HEK293T (cell line): ENCODE results near the gene MSMB.

Experiments used
- CTCF ChIA-PET: fragments of 350-600 bp; formaldehyde crosslinking; extraction: SDS; loops from one replicate; lab custom pipeline; 2021; ENCODE audit warnings: antibody characterized with exemption, inconsistent platforms; lab: Yijun Ruan, JAX
- POLR2A ChIA-PET: fragments of 350-600 bp; formaldehyde crosslinking; extraction: SDS; loops from one replicate; lab custom pipeline; 2020; ENCODE audit warnings: antibody characterized with exemption, inconsistent platforms; lab: Yijun Ruan, JAX
- DNase-seq: peaks from one replicate; pipeline ENCODE4 v3.0.0; 2012; ENCODE audit warnings: mixed read lengths; ENCODE audit errors: extremely low spot score
- ARNT ChIP-seq: fragments of 450-650 bp; IDR thresholded peaks from 2 replicates; pipeline ENCODE4 v1.6.1; 2017; ENCODE audit warnings: mild to moderate bottlenecking
- BHLHE40 ChIP-seq: fragments of 450-650 bp; IDR thresholded peaks from 2 replicates; pipeline ENCODE4 v1.6.1; 2016; ENCODE audit warnings: mild to moderate bottlenecking, moderate library complexity, borderline replicate concordance
- CTBP1 ChIP-seq: fragments of 450-650 bp; IDR thresholded peaks from 2 replicates; pipeline ENCODE4 v1.6.1; 2016; ENCODE audit warnings: borderline replicate concordance
- ELF4 ChIP-seq: fragments of 450-650 bp; IDR thresholded peaks from 2 replicates; pipeline ENCODE4 v1.6.1; 2017; ENCODE audit warnings: antibody characterized with exemption
- FOXA1 ChIP-seq: fragments of 450-650 bp; IDR thresholded peaks from 2 replicates; pipeline ENCODE4 v1.6.1; 2016; ENCODE audit warnings: mild to moderate bottlenecking
- FOXK2 ChIP-seq: fragments of 450-650 bp; IDR thresholded peaks from 2 replicates; pipeline ENCODE4 v1.6.1; 2016; ENCODE audit warnings: mild to moderate bottlenecking
- FOXM1 ChIP-seq: fragments of 450-650 bp; IDR thresholded peaks from 2 replicates; pipeline ENCODE4 v1.6.1; 2017; ENCODE audit warnings: mild to moderate bottlenecking, borderline replicate concordance
- HDGF ChIP-seq: fragments of 450-650 bp; IDR thresholded peaks from 2 replicates; pipeline ENCODE4 v1.6.1; 2017; ENCODE audit warnings: antibody characterized with exemption, borderline replicate concordance
- L3MBTL2 ChIP-seq: fragments of 450-650 bp; conservative IDR thresholded peaks from 2 replicates; pipeline ENCODE4 v1.6.1; 2016; ENCODE audit warnings: mild to moderate bottlenecking
- LEF1 ChIP-seq: fragments of 450-650 bp; IDR thresholded peaks from 2 replicates; pipeline ENCODE4 v1.6.1; 2017; ENCODE audit warnings: mild to moderate bottlenecking, borderline replicate concordance
- NFRKB ChIP-seq: fragments of 450-650 bp; IDR thresholded peaks from 2 replicates; pipeline ENCODE4 v1.6.1; 2016; ENCODE audit warnings: mild to moderate bottlenecking, moderate library complexity
- PKNOX1 ChIP-seq: fragments of 450-650 bp; IDR thresholded peaks from 2 replicates; pipeline ENCODE4 v1.6.1; 2016
- SP1 ChIP-seq: fragments of 450-650 bp; IDR thresholded peaks from 2 replicates; pipeline ENCODE4 v1.6.1; 2017
- SUZ12 ChIP-seq: fragments of 450-650 bp; IDR thresholded peaks from 2 replicates; pipeline ENCODE4 v1.6.1; 2016; ENCODE audit warnings: mild to moderate bottlenecking
- TARDBP ChIP-seq: fragments of 450-650 bp; IDR thresholded peaks from 2 replicates; pipeline ENCODE4 v1.6.1; 2016
- ZNF384 ChIP-seq: fragments of 450-650 bp; IDR thresholded peaks from 2 replicates; pipeline ENCODE4 v1.6.1; 2016

Gene MSMB

GRCh38 chr10:46016190-46016589, 29.9 kb downstream of the MSMB start:
- ChIA-PET POLR2A (no interaction called here), CTCF (no interaction called here)
- TF ChIP-seq PKNOX1, result no peak
- TF ChIP-seq TARDBP, result no peak
- no peak for TF ChIP-seq NFRKB
- no peak for TF ChIP-seq SUZ12
- TF ChIP-seq HDGF, result no peak
- no peak for TF ChIP-seq FOXK2
- TF ChIP-seq FOXM1, result no peak
- TF ChIP-seq CTBP1, result no peak
- TF ChIP-seq SP1, result no peak
- no peak for TF ChIP-seq ZNF384
- TF ChIP-seq ELF4, result no peak
- TF ChIP-seq FOXA1, result no peak
- no peak for TF ChIP-seq BHLHE40
- TF ChIP-seq LEF1, result no peak
- TF ChIP-seq L3MBTL2, result no peak
- no peak for TF ChIP-seq ARNT
- no peak for DNase-seq

DNA sequence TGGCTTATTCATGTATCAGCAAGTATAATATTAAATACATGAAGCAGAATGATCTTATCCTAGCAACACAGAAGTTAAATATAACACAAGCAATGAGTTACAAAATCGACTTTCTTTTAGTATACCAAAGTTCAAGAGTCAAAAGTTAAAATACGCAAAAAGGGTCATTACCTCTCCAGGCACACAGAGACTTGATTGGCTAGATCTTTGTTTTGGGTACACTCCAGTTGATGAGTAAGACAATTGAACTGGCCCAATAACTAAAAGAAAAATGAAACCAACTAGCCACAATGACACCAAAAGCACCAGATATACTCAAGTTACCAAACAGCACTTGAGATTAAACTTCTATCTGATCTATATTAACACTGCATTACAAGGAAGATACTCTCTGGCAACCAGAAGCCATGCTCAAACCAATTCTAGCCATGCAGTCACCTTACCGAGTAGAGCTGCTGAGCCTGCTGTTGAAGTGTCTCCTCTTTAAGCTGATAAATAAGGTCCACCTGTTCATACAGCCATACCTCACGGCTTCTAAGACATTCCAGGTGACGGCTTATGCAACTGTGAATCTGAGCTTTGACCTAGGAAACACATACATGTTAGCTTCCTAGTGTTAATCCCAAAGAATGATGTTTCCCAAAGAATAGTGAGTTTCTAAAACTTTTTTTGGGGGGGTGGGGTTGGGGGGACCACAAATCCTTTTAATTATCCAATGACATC, 31.2 kb downstream of the MSMB start:
- TF ChIP-seq ARNT, result no peak
- no peak for TF ChIP-seq ELF4
- TF ChIP-seq NFRKB, result no peak
- TF ChIP-seq LEF1, result no peak
- TF ChIP-seq FOXA1, result no peak
- no peak for TF ChIP-seq SP1
- no peak for TF ChIP-seq HDGF
- no peak for TF ChIP-seq BHLHE40
- no peak for TF ChIP-seq CTBP1
- no peak for TF ChIP-seq L3MBTL2
- TF ChIP-seq FOXK2, result no peak
- DNase-seq, result no peak
- CTCF ChIA-PET, result no interaction called here
- POLR2A ChIA-PET, result no interaction called here

GRCh38 chr10:46014206-46014605, 31.9 kb downstream of the MSMB start:
- CTCF ChIA-PET, result no interaction called here
- no peak for DNase-seq

DNA sequence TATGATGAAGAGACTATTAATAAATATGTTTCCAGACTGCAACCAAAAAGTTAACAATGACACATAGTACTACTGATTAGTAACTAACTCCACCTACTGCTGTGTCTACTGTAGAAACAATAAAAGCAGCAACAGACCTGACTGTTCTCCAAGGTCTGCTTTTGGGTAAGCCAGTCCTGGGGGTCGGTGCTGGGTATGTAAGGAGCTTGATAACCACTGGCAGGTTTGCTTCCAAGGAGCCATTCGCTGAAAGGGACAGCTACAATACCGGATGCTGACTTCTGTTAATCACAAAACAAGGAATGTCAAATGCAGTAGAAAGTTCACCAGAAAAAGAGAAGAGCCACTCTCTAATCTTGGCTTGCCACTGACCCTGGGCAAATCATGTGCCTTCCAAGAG, 33.3 kb downstream of the MSMB start:
- no peak for DNase-seq
- POLR2A ChIA-PET, result no interaction called here
- TF ChIP-seq ELF4 (no peak), SP1 (no peak), NFRKB (no peak)
- CTCF ChIA-PET, result no interaction called here

More at GRCh38 chr10:46014206-46014605, 31.9 kb downstream of the MSMB start:
- POLR2A ChIA-PET, result no interaction called here
- TF ChIP-seq FOXM1 (no peak), FOXA1 (no peak), TARDBP (no peak), ZNF384 (no peak), L3MBTL2 (no peak), BHLHE40 (no peak), SUZ12 (no peak), SP1 (no peak), ELF4 (no peak), CTBP1 (no peak), LEF1 (no peak)

DNA sequence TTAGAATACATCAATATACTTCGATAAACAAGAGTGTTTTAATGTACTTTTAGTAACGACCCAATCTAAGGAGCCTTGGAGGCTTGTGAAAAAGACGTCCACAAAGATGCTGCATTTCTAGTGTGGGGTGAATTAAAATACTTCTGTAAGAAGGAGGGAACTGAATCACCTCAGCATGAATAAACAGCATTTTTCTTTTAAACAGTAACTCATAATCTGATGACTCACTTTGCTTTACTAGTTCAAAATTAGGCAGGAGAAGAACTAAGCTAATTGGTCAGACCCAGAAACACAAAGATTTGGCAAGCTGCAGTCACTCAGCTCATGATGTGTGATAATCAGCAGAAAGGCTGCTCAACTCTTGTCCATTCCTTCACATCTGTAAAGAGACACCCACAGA, 39.9 kb downstream of the MSMB start:
- POLR2A ChIA-PET, result no interaction called here
- DNase-seq, result no peak
- CTCF ChIA-PET, result interaction anchor here (1.3 kb wide), 1 partner anchor 17 kb away, joined by 3 read pairs; no protein-coding TSS in a partner anchor
- TF ChIP-seq SP1 (no peak), ZNF384 (no peak), CTBP1 (no peak), FOXA1 (no peak), SUZ12 (no peak), FOXM1 (no peak), BHLHE40 (no peak), HDGF (no peak), NFRKB (no peak)

GRCh38 chr10:46005383-46005782, 40.7 kb downstream of the MSMB start:
- DNase-seq, result no peak
- TF ChIP-seq LEF1 (no peak), HDGF (no peak), ZNF384 (no peak), NFRKB (no peak), TARDBP (no peak), SUZ12 (no peak), PKNOX1 (no peak), CTBP1 (no peak), L3MBTL2 (no peak), BHLHE40 (no peak), FOXA1 (no peak), FOXM1 (no peak), ELF4 (no peak), ARNT (no peak), SP1 (no peak), FOXK2 (no peak)
- ChIA-PET POLR2A (no interaction called here), CTCF (interaction anchor here (0.7 kb wide), 1 partner anchor 92 kb away, joined by 4 read pairs; no protein-coding TSS in a partner anchor)

- ChIA-PET CTCF (no interaction called here), POLR2A (no interaction called here)
- DNase-seq, result no peak
- TF ChIP-seq FOXM1 (no peak), HDGF (no peak), LEF1 (no peak), NFRKB (no peak), CTBP1 (no peak), ELF4 (no peak), SP1 (no peak), L3MBTL2 (no peak), TARDBP (no peak), ZNF384 (no peak), SUZ12 (no peak), FOXA1 (no peak), ARNT (no peak), BHLHE40 (no peak)
Measured at GRCh38 chr10:46004963-46005362, 41.1 kb downstream of the MSMB start.
